Upper lobe of left lung (tissue), 6 donors: ENCODE measurements around the gene SLC6A15. TPM values are rescaled to one million over a fixed set of nuclear protein-coding genes. Genes with fewer than 3 reads are reported as not detected.

ENCODE experiments used
- ATAC-seq, 2 donors: fragments of 200-7000 bp; cut with Tn5 transposase; one replicate each; pipeline ENCODE4 v1.9.1; 2022; ENCODE audit warnings: mild to moderate bottlenecking in 2 of 2, moderate library complexity in 2 of 2; ENCODE audit not compliant: low FRiP score in 2 of 2
- DNase-seq, 2 donors: peaks; one replicate each; pipeline ENCODE4 v3.0.0-alpha.2; 2019 to 2020
- H3K27ac ChIP-seq, 4 donors: fragments of 200-600 bp; sonication (generic); one replicate each; pipeline ENCODE4 v1.5.1; 2016 to 2019
- H3K27me3 ChIP-seq, 4 donors: fragments of 200-600 bp; sonication (generic); one replicate each; pipeline ENCODE4 v1.5.1; 2017 to 2019
- H3K36me3 ChIP-seq, 4 donors: fragments of 200-600 bp; sonication (generic); one replicate each; pipeline ENCODE4 v1.5.1; 2016 to 2019
- H3K4me1 ChIP-seq, 4 donors: fragments of 200-600 bp; sonication (generic); one replicate each; pipeline ENCODE4 v1.5.1; 2018 to 2019
- H3K4me3 ChIP-seq, 4 donors: fragments of 200-600 bp; sonication (generic); one replicate each; pipeline ENCODE4 v1.5.1; 2017 to 2019; ENCODE audit warnings: mild to moderate bottlenecking in 2 of 4, moderate library complexity in 1 of 4
- H3K9me3 ChIP-seq, 4 donors: fragments of 200-600 bp; sonication (generic); one replicate each; pipeline ENCODE4 v1.5.1; 2018 to 2019
- EP300 ChIP-seq, 4 donors: sonication (generic); formaldehyde crosslinking; IDR thresholded peaks; one replicate each; pipeline ENCODE4 v1.5.1; 2017; ENCODE audit warnings: antibody characterized with exemption in 4 of 4, control low read depth in 2 of 4
- POLR2A ChIP-seq, 4 donors: fragments of 450-650 bp; IDR thresholded peaks; one replicate each; pipeline ENCODE4 v1.5.1; 2016 to 2017; ENCODE audit warnings: antibody characterized with exemption in 4 of 4, mild to moderate bottlenecking in 2 of 4
- POLR2AphosphoS5 ChIP-seq, 2 donors: sonication (generic); formaldehyde crosslinking; IDR thresholded peaks; one replicate each; pipeline ENCODE4 v1.5.1; 2017; ENCODE audit warnings: antibody characterized with exemption in 2 of 2
- WGBS, 2 donors: methylation state at CpG; one replicate each; pipeline ENCODE4 v1.1.5; 2017 to 2018; 5-methylcytosine and 5-hydroxymethylcytosine counted together
- small RNA-seq, 4 donors: library from RNA; depleted of rRNA; stranded (forward); fragments of <200 nt; gene quantifications; one replicate each; pipeline ENCODE3, GENCODE V24; 2016
- total RNA-seq, 6 donors: library from RNA; depleted of rRNA in 4 of 6; stranded (reverse); fragments of >200 nt in 4 of 6; gene quantifications; one replicate each; pipeline versions ENCODE4 v1.1.0 to v1.2.1, GENCODE V29; 2016 to 2021
- TF ChIP-seq, protein P1 (sequence below), 6 experiments: fragments of 450-650 bp in 4 of 6; fragments of 200-600 bp in 2 of 6; sonication (generic) in 2 of 6; IDR thresholded peaks; one replicate each; pipeline ENCODE4 v1.5.1; 2016 to 2019; ENCODE audit warnings: antibody characterized with exemption in 6 of 6
- donor health status: DM: no; HTN: no; CAD: no; lungs with moderate emphysema.
- donor health status: DM: no; HTN: yes; CAD: no; lungs with severe emphysema.

The SLC6A15 gene
- total RNA-seq, 6 donors from 2014 or later, result 0.30 to 0.69 (median 0.44) TPM; not detected in 3

DNA sequence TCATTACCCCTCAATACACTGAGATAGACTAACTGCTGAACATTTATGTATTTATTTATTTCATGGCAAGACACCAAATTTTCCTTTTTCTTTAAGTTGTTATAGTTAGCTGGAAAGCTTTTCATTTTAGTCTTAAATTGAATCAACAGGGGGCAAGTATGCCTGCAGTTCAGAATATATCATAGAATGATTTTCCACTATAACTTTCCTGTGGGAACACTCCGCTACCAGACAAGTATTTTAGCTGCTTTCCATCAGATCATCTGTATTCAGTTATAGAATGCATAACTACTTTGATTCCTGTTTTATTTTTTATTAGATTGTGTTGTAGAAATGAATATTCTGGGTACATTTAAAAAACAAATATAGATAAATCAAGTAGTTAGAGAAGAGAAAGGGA, 102.0 kb downstream of the SLC6A15 start:
- no peaks in the 10 kb centered on the region for H3K36me3 ChIP-seq
- H3K4me3 ChIP-seq, result no peak overlapping the region
- H3K27ac ChIP-seq, result no peak overlapping the region
- no peaks in the 10 kb centered on the region for H3K27me3 ChIP-seq
- DNase-seq (no peak), ATAC-seq (no peak)
- no peaks in the 10 kb centered on the region for H3K4me1 ChIP-seq
- no peaks in the 10 kb centered on the region for H3K9me3 ChIP-seq
- 83 to 87% methylated on average over 1 of the region's 1 CpG for WGBS, 2 donors
- TF ChIP-seq, protein P1, sequence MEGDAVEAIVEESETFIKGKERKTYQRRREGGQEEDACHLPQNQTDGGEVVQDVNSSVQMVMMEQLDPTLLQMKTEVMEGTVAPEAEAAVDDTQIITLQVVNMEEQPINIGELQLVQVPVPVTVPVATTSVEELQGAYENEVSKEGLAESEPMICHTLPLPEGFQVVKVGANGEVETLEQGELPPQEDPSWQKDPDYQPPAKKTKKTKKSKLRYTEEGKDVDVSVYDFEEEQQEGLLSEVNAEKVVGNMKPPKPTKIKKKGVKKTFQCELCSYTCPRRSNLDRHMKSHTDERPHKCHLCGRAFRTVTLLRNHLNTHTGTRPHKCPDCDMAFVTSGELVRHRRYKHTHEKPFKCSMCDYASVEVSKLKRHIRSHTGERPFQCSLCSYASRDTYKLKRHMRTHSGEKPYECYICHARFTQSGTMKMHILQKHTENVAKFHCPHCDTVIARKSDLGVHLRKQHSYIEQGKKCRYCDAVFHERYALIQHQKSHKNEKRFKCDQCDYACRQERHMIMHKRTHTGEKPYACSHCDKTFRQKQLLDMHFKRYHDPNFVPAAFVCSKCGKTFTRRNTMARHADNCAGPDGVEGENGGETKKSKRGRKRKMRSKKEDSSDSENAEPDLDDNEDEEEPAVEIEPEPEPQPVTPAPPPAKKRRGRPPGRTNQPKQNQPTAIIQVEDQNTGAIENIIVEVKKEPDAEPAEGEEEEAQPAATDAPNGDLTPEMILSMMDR (IDR thresholded peaks at IDR 0.05), result no peak
- TF ChIP-seq EP300 (IDR thresholded peaks at IDR 0.05) (no peak), POLR2A (IDR thresholded peaks at IDR 0.05) (no peak), POLR2AphosphoS5 (IDR thresholded peaks at IDR 0.05) (no peak)

Small RNA genes lying within 50 kb of the gene (small RNA-seq; reads per million reads assigned to genes)
- gene AC128657.1, result 0 reads per million in 4 donors

Other genes starting within 250 kb of the SLC6A15 start
- 10 to 100 TPM in 2 of 6 donors, 1 to 10 TPM in 1, under 1 TPM in 1, not detected in 2; 0.76 to 25.2 (median 12.1) TPM for gene TSPAN19, start 123.5 kb upstream of the SLC6A15 start, total RNA-seq
- 10 to 100 TPM in 1 of 6 donors, 1 to 10 TPM in 4, under 1 TPM in 1; 0.54 to 37.7 (median 6.0) TPM for gene LRRIQ1, start 123.6 kb upstream of the SLC6A15 start, total RNA-seq